ENCODE measurements around the gene RMI1.

The RMI1 gene

GRCh38 chr9:83986195-83986594 is 5.6 kb downstream of the RMI1 start:
- no peak overlapping the region for H3K4me3 ChIP-seq (ENCODE audit: low read depth, low read length)
- TF ChIP-seq CTCF (IDR thresholded peaks at IDR 0.05; ENCODE audit: low read depth, low read length, missing control alignments): no peak
- no peak for DNase-seq (ENCODE audit: low read depth)
- in situ Hi-C loops (cut with HindIII; ENCODE audit: low sequenced_read_pairs): no loop called here

GRCh38 chr9:83986765-83987401 is 6.3 kb downstream of the RMI1 start:
- no peak for TF ChIP-seq CTCF (IDR thresholded peaks at IDR 0.05; ENCODE audit: low read depth, low read length, missing control alignments)
- no peak for DNase-seq (ENCODE audit: low read depth)
- in situ Hi-C loops (cut with HindIII; ENCODE audit: low sequenced_read_pairs): no loop called here
- no peak overlapping the region for H3K4me3 ChIP-seq (ENCODE audit: low read depth, low read length)

GRCh38 chr9:83987402-83987791 is 6.8 kb downstream of the RMI1 start:
- no peak for DNase-seq (ENCODE audit: low read depth)
- in situ Hi-C loops (cut with HindIII; ENCODE audit: low sequenced_read_pairs): no loop called here
- no peak for TF ChIP-seq CTCF (IDR thresholded peaks at IDR 0.05; ENCODE audit: low read depth, low read length, missing control alignments)

GRCh38 chr9:83988411-83988810 is 7.8 kb downstream of the RMI1 start:
- DNase-seq (ENCODE audit: low read depth): no peak
- TF ChIP-seq CTCF (IDR thresholded peaks at IDR 0.05; ENCODE audit: low read depth, low read length, missing control alignments): no peak
- in situ Hi-C loops (cut with HindIII; ENCODE audit: low sequenced_read_pairs): no loop called here
- no peak overlapping the region for H3K4me3 ChIP-seq (ENCODE audit: low read depth, low read length)

More at GRCh38 chr9:83987402-83987791, 6.8 kb downstream of the RMI1 start:
- H3K4me3 ChIP-seq (ENCODE audit: low read depth, low read length): no peak overlapping the region

- TF ChIP-seq CTCF (IDR thresholded peaks at IDR 0.05; ENCODE audit: low read depth, low read length, missing control alignments): no peak
- DNase-seq (ENCODE audit: low read depth): no peak
- in situ Hi-C loops (cut with HindIII; ENCODE audit: low sequenced_read_pairs): no loop called here
- H3K4me3 ChIP-seq (ENCODE audit: low read depth, low read length): no peak overlapping the region
Measured at GRCh38 chr9:83991355-83991754, 10.8 kb downstream of the RMI1 start.

- no peak for DNase-seq (ENCODE audit: low read depth)
- no peak for TF ChIP-seq CTCF (IDR thresholded peaks at IDR 0.05; ENCODE audit: low read depth, low read length, missing control alignments)
- no peak overlapping the region for H3K4me3 ChIP-seq (ENCODE audit: low read depth, low read length)
- in situ Hi-C loops (cut with HindIII; ENCODE audit: low sequenced_read_pairs): no loop called here
Measured at GRCh38 chr9:83992407-83992806, 11.8 kb downstream of the RMI1 start.

Data from astrocyte of the cerebellum (primary cell).